Measurements from ENCODE around the gene PRELP. TPM values are rescaled to one million over a fixed set of nuclear protein-coding genes. Genes with fewer than 3 reads are reported as not detected.
"Not testable (repeated sequence)": the region's sequence is repeated elsewhere in the genome, so short reads cannot be mapped to it uniquely, and the experiment has no call there.

PRELP gene
- total RNA-seq, result 80.0 TPM
- long read RNA-seq, full-length matches to known transcripts, result 102 of 198 reads
- long read RNA-seq, partial matches to known transcripts, result 64 of 198 reads
- long read RNA-seq, other reads (novel, unspliced or antisense), result 32 of 198 reads

GRCh38 chr1:203475012-203475981 lies at the start of gene PRELP:
Gene PRELP (plus strand): TSS chr1:203475806. CDS start chr1:203483185, 7,379 bp downstream.
- DNase-seq (ENCODE audit: low spot score), result no peak

GRCh38 chr1:203426366-203426765 lies 49.2 kb upstream of the PRELP start:
- DNase-seq (ENCODE audit: low spot score), result no peak

GRCh38 chr1:203426870-203427269 lies 48.7 kb upstream of the PRELP start:
- no peak for DNase-seq (ENCODE audit: low spot score)

GRCh38 chr1:203427451-203427850 lies 48.2 kb upstream of the PRELP start:
- DNase-seq (ENCODE audit: low spot score), result no peak

- DNase-seq (ENCODE audit: low spot score), result no peak
These were observed 46.5 kb upstream of the PRELP start for GRCh38 chr1:203428981-203429599.

GRCh38 chr1:203435615-203436014 lies 40.0 kb upstream of the PRELP start:
- no peak for DNase-seq (ENCODE audit: low spot score)

GRCh38 chr1:203437696-203438315 lies 37.8 kb upstream of the PRELP start:
- no peak for DNase-seq (ENCODE audit: low spot score)

GRCh38 chr1:203439131-203439730 lies 36.4 kb upstream of the PRELP start:
- DNase-seq (ENCODE audit: low spot score), result no peak

- no peak for DNase-seq (ENCODE audit: low spot score)
These were observed 34.8 kb upstream of the PRELP start for GRCh38 chr1:203440771-203441170.

- DNase-seq (ENCODE audit: low spot score), result no peak
These were observed 33.8 kb upstream of the PRELP start for GRCh38 chr1:203441766-203442165.

GRCh38 chr1:203442821-203443220 lies 32.8 kb upstream of the PRELP start:
- no peak for DNase-seq (ENCODE audit: low spot score)

GRCh38 chr1:203443296-203443695 lies 32.3 kb upstream of the PRELP start:
- DNase-seq (ENCODE audit: low spot score), result no peak

- DNase-seq (ENCODE audit: low spot score), result no peak
These were observed 31.4 kb upstream of the PRELP start for GRCh38 chr1:203444171-203444576.

- no peak for DNase-seq (ENCODE audit: low spot score)
These were observed 28.5 kb upstream of the PRELP start for GRCh38 chr1:203447151-203447550.

GRCh38 chr1:203447598-203447997 lies 28.0 kb upstream of the PRELP start:
- DNase-seq (ENCODE audit: low spot score), result not testable (repeated sequence)

- no peak for DNase-seq (ENCODE audit: low spot score)
These were observed 27.0 kb upstream of the PRELP start for GRCh38 chr1:203448521-203449061.

GRCh38 chr1:203450001-203450400 lies 25.6 kb upstream of the PRELP start:
- DNase-seq (ENCODE audit: low spot score), result no peak

- no peak for DNase-seq (ENCODE audit: low spot score)
These were observed 25.0 kb upstream of the PRELP start for GRCh38 chr1:203450479-203451149.

- no peak for DNase-seq (ENCODE audit: low spot score)
These were observed 23.5 kb upstream of the PRELP start for GRCh38 chr1:203451836-203452784.

Measured in mesenteric fat pad (tissue), 1 donor.